H1 (cell line): ENCODE measurements around the gene BHLHE23. TPM values are rescaled to one million over a fixed set of nuclear protein-coding genes. Genes with fewer than 3 reads are reported as not detected.

Experiments
- CTCF ChIA-PET: fragments of 300-600 bp; sonication (Branson Sonifier 250); formaldehyde crosslinking; loops from one replicate; lab custom pipeline; 2021; ENCODE audit not compliant: partially characterized antibody; lab: Charles Lee
- POLR2A ChIA-PET: fragments of 300-600 bp; sonication (Branson Sonifier 250); formaldehyde crosslinking; loops from one replicate; lab custom pipeline; 2021; ENCODE audit warnings: inconsistent platforms; ENCODE audit not compliant: partially characterized antibody; lab: Charles Lee
- DNase-seq, 2 experiments: peaks; one replicate each; pipeline versions ENCODE4 v3.0.0 to v3.0.0-alpha.2; 2010 to 2022; ENCODE audit warnings: low spot score in 2 of 2, low read depth in 1 of 2, mixed read lengths in 1 of 2
- FAIRE-seq: peaks from 2 replicates; lab custom pipeline; 2011; peaks lifted over from hg19 to GRCh38; lab: Jason Lieb, UNC
- H2AFZ ChIP-seq: 2 replicates; pipeline ENCODE4 v1.8.1; 2012; ENCODE audit warnings: low read length, inconsistent platforms
- H2AK5ac ChIP-seq: 2 replicates; pipeline ENCODE4 v1.6.1; 2013; ENCODE audit warnings: low read depth, low read length
- H2BK120ac ChIP-seq: replicated peaks from 2 replicates; pipeline ENCODE3; 2013; ENCODE audit warnings: low read depth, low read length, inconsistent platforms
- H2BK12ac ChIP-seq: 2 replicates; pipeline ENCODE4 v1.6.1; 2013; ENCODE audit warnings: low read depth, low read length
- H2BK15ac ChIP-seq: 2 replicates; pipeline ENCODE4 v1.6.1; 2013; ENCODE audit warnings: low read length
- H2BK20ac ChIP-seq: 2 replicates; pipeline ENCODE4 v1.6.1; 2013; ENCODE audit warnings: low read length
- H2BK5ac ChIP-seq: 2 replicates; pipeline ENCODE4 v1.6.1; 2013; ENCODE audit warnings: low read depth, low read length
- H3K14ac ChIP-seq: 2 replicates; pipeline ENCODE4 v1.6.1; 2013; ENCODE audit warnings: inconsistent platforms; ENCODE audit not compliant: insufficient read length
- H3K18ac ChIP-seq: 2 replicates; pipeline ENCODE4 v1.6.1; 2013; ENCODE audit warnings: low read length; ENCODE audit errors: extremely low read depth
- H3K23ac ChIP-seq: 2 replicates; pipeline ENCODE4 v1.6.1; 2013; ENCODE audit warnings: inconsistent platforms; ENCODE audit not compliant: insufficient read length
- H3K23me2 ChIP-seq: 2 replicates; pipeline ENCODE4 v1.6.1; 2013; ENCODE audit warnings: low read depth, low read length
- H3K27ac ChIP-seq: 2 replicates; pipeline ENCODE4 v1.6.1; 2011; ENCODE audit warnings: low read depth, low read length, inconsistent platforms
- H3K27me3 ChIP-seq, 4 experiments: replicated peaks in 1 of 4; 1 replicate in 1 of 4; 2 replicates in 3 of 4; pipeline versions ENCODE4 v1.6.1 to v1.8.1; 2011 to 2013; ENCODE audit warnings: low read length in 3 of 4, mild to moderate bottlenecking in 3 of 4, inconsistent platforms in 2 of 4, mixed read lengths in 2 of 4, moderate library complexity in 1 of 4; ENCODE audit not compliant: control insufficient read depth in 3 of 4, insufficient read depth in 3 of 4; ENCODE audit errors: extremely low read depth in 1 of 4
- H3K36me3 ChIP-seq, 4 experiments: 2 replicates each; pipeline versions ENCODE4 v1.6.1 to v1.8.1; 2011 to 2013; ENCODE audit warnings: mild to moderate bottlenecking in 4 of 4, low read length in 3 of 4, moderate library complexity in 2 of 4, control low read depth in 1 of 4, inconsistent platforms in 1 of 4; ENCODE audit not compliant: insufficient read depth in 4 of 4, control insufficient read depth in 2 of 4
- H3K4ac ChIP-seq: replicated peaks from 2 replicates; pipeline ENCODE3; 2013; ENCODE audit warnings: low read length, low read depth, mixed read lengths, inconsistent platforms; ENCODE audit not compliant: insufficient read length
- H3K4me1 ChIP-seq, 4 experiments: replicated peaks in 1 of 4; 1 replicate in 1 of 4; 2 replicates in 3 of 4; pipeline versions ENCODE4 v1.6.1 to v1.8.1; 2011 to 2013; ENCODE audit warnings: low read length in 3 of 4, inconsistent platforms in 2 of 4, mixed read lengths in 1 of 4; ENCODE audit not compliant: insufficient read depth in 4 of 4, control insufficient read depth in 3 of 4
- H3K4me2 ChIP-seq, 2 experiments: 2 replicates each; pipeline versions ENCODE4 v1.6.1 to v1.8.1; 2011 to 2013; ENCODE audit warnings: low read depth in 2 of 2, low read length in 2 of 2, control low read depth in 1 of 2, inconsistent platforms in 1 of 2, mild to moderate bottlenecking in 1 of 2; ENCODE audit not compliant: insufficient read depth in 1 of 2
- H3K4me3 ChIP-seq, 4 experiments: fragments of 200-600, 300-600 bp in 1 of 4; sonication (generic), shearing (Covaris generic), sonication (Bioruptor Twin) in 1 of 4; 2 replicates each; pipeline versions ENCODE4 v1.5.1 to v1.8.1; 2011 to 2016; ENCODE audit warnings: low read length in 4 of 4, low read depth in 3 of 4, control low read depth in 2 of 4, inconsistent platforms in 2 of 4, mild to moderate bottlenecking in 2 of 4, mixed read lengths in 1 of 4, moderate library complexity in 1 of 4; ENCODE audit not compliant: insufficient read depth in 2 of 4; ENCODE audit errors: extremely low read depth in 1 of 4
- H3K56ac ChIP-seq: replicated peaks from 2 replicates; pipeline ENCODE3; 2013; ENCODE audit warnings: low read depth, mild to moderate bottlenecking, mixed read lengths, low read length, inconsistent platforms; ENCODE audit not compliant: insufficient read length
- H3K79me1 ChIP-seq: 2 replicates; pipeline ENCODE4 v1.6.1; 2013; ENCODE audit warnings: low read depth, low read length, control low read depth
- H3K79me2 ChIP-seq, 2 experiments: 2 replicates each; pipeline versions ENCODE4 v1.6.1 to v1.8.1; 2012 to 2013; ENCODE audit warnings: low read length in 2 of 2, mild to moderate bottlenecking in 2 of 2, inconsistent platforms in 1 of 2; ENCODE audit not compliant: insufficient read depth in 2 of 2, control insufficient read depth in 1 of 2
- H3K9ac ChIP-seq, 4 experiments: replicated peaks in 1 of 4; 1 replicate in 1 of 4; 2 replicates in 3 of 4; pipeline versions ENCODE4 v1.6.1 to v1.8.1; 2011 to 2013; ENCODE audit warnings: low read depth in 3 of 4, low read length in 3 of 4, control low read depth in 2 of 4, mild to moderate bottlenecking in 2 of 4, moderate library complexity in 2 of 4, inconsistent platforms in 1 of 4; ENCODE audit errors: extremely low read depth in 1 of 4
- H3K9me3 ChIP-seq, 2 experiments: 2 replicates each; pipeline versions ENCODE4 v1.6.1 to v1.8.1; 2012 to 2013; ENCODE audit warnings: mild to moderate bottlenecking in 2 of 2, moderate library complexity in 2 of 2, control low read depth in 1 of 2, inconsistent platforms in 1 of 2, low read depth in 1 of 2, low read length in 1 of 2, mixed read lengths in 1 of 2; ENCODE audit not compliant: insufficient read depth in 2 of 2
- H4K20me1 ChIP-seq, 2 experiments: replicated peaks in 1 of 2; 2 replicates each; pipeline versions ENCODE3 to v1.8.1; 2011 to 2013; ENCODE audit warnings: inconsistent platforms in 2 of 2, low read length in 2 of 2, mild to moderate bottlenecking in 1 of 2; ENCODE audit not compliant: insufficient read depth in 2 of 2, control insufficient read depth in 1 of 2
- H4K5ac ChIP-seq: 2 replicates; pipeline ENCODE4 v1.6.1; 2013; ENCODE audit warnings: low read length, low read depth, mixed read lengths, inconsistent platforms; ENCODE audit not compliant: insufficient read length
- H4K8ac ChIP-seq: 2 replicates; pipeline ENCODE4 v1.8.0; 2013; ENCODE audit warnings: mild to moderate bottlenecking, moderate library complexity, low read length, inconsistent platforms; ENCODE audit not compliant: insufficient read depth; ENCODE audit errors: extremely low read depth
- H4K91ac ChIP-seq: replicated peaks from 2 replicates; pipeline ENCODE3; 2013; ENCODE audit warnings: low read length, mixed read lengths, inconsistent platforms; ENCODE audit not compliant: insufficient read length
- CBX5 ChIP-seq: fragments of 300-800, 300-1000 bp; sonication (generic); IDR thresholded peaks from 2 replicates; pipeline ENCODE4 v1.7.1; 2016; ENCODE audit warnings: antibody characterized with exemption, low read length, low read depth
- KDM5A ChIP-seq: fragments of 200-600 bp; IDR thresholded peaks from 2 replicates; pipeline ENCODE4 v1.7.1; 2012; ENCODE audit warnings: mild to moderate bottlenecking, low read length, inconsistent platforms, mixed read lengths
- POLR2AphosphoS5 ChIP-seq: IDR thresholded peaks from 2 replicates; pipeline ENCODE4 v1.6.1; 2011; ENCODE audit warnings: low read depth, low read length
- SAP30 ChIP-seq: fragments of 300-600 bp; sonication (generic); IDR thresholded peaks from 2 replicates; pipeline ENCODE4 v1.7.1; 2012; ENCODE audit warnings: low read length, moderate library complexity, mild to moderate bottlenecking, inconsistent platforms; ENCODE audit not compliant: insufficient read depth, insufficient replicate concordance
- WGBS, 2 experiments: shearing (Covaris generic) in 1 of 2; methylation state at CpG; one replicate each; pipeline versions ENCODE4 v1.1.6 to v1.1.7; 2013 to 2015; ENCODE audit warnings: low lambda C conversion rate in 2 of 2, mixed read lengths in 2 of 2, inconsistent platforms in 1 of 2, low coverage in 1 of 2, missing lambda C conversion rate in 1 of 2; ENCODE audit not compliant: insufficient replicate concordance in 2 of 2, insufficient coverage in 1 of 2, insufficient read length in 1 of 2; ENCODE audit errors: extremely low coverage in 1 of 2, missing lambda C conversion rate in 1 of 2; 5-methylcytosine and 5-hydroxymethylcytosine counted together
- polyA plus RNA-seq, 7 experiments: library from polyadenylated mRNA; depleted of rRNA in 3 of 7; stranded (reverse) in 5 of 7; unstranded in 2 of 7; fragments of >200 nt in 5 of 7; fragments of 200-250 nt in 2 of 7; gene quantifications; 1 replicate in 5 of 7; 2 replicates in 1 of 7; 4 replicates in 1 of 7; pipeline versions ENCODE4 v1.2.1 to v1.2.3, GENCODE V29; 2011 to 2013; ENCODE audit warnings: missing spikeins in 2 of 7, mixed read lengths in 2 of 7
- total RNA-seq: library from RNA; stranded (reverse); fragmentation: NEBNext Ultra II Directional; extraction: Animal tissue kit (Norgen Biotek cat#: 25700); gene quantifications from 2 replicates; pipeline ENCODE4 v1.2.1, GENCODE V29; 2021

BHLHE23 gene
- total and polyA plus RNA-seq, 2 of the 8 experiments (the other 6 are each of a cell fraction or from before 2014, with no cell fraction given): 0.47 TPM; not detected in 1

DNA sequence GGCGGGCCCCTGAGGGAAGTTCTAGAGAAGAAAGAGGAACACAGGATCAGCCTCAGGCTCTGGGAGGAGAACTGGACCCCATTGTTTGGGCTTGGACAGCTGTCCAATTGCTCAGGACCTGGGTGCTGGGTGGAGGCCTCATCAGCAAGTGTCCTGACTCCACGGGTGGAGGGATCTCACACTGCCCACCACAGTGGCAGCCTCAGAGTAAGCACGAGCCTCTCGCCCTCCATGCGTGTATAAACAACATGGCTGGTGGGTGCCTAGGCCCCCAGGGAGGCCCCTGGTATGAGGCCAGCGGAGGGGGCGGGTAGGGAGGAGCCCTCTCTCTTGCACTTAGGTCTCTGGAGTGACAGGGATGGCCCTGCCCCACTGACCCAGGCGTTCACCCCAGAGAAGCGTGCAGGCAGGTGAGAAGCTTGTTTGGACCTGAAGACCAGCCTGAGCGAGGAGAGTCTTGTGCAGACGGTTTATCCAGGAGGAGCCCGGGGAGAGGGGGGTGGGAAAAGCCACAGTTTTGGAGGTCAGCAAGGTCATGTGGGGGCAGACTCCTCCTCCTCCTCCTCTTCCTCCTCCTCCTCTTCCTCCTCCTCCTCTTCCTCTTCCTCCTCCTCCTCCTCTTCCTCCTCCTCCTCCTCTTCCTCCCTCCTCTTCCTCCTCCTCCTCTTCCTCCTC is 41.9 kb upstream of the BHLHE23 start:
- H3K79me1 ChIP-seq: no peaks in the 10 kb centered on the region
- H2AK5ac ChIP-seq: no peak overlapping the region
- H2AFZ ChIP-seq: no peak overlapping the region
- FAIRE-seq: no peak
- H2BK5ac ChIP-seq: no peak overlapping the region
- H2BK20ac ChIP-seq: no peak overlapping the region
- no peaks in the 10 kb centered on the region for H3K36me3 ChIP-seq
- H3K23ac ChIP-seq: no peak overlapping the region
- H4K20me1 ChIP-seq: no peaks in the 10 kb centered on the region
- H3K14ac ChIP-seq: no peak overlapping the region
- peaks cover 6 to 19% of the 10 kb centered on the region in 2 experiments; a peak in 1 of 4 replicates for H3K9me3 ChIP-seq
- TF ChIP-seq POLR2AphosphoS5 (no peak), KDM5A (no peak), CBX5 (no peak), SAP30 (no peak)
- TF ChIP-seq, all 59 proteins: peak for 0
- H3K9ac ChIP-seq: no peak overlapping the region
- H4K5ac ChIP-seq: no peak overlapping the region
- H2BK120ac ChIP-seq: no peak overlapping the region
- ChIA-PET CTCF (no interaction called here), POLR2A (no interaction called here)
- WGBS, 2 experiments: 88% methylated on average over 10 of the region's 12 CpGs; no CpG with 5 or more reads in 1 of the 2 experiments
- H2BK15ac ChIP-seq: no peak overlapping the region
- DNase-seq: no peak
- H3K27me3 ChIP-seq: no peaks in the 10 kb centered on the region
- no peak overlapping the region for H3K4me2 ChIP-seq
- H3K23me2 ChIP-seq: no peaks in the 10 kb centered on the region
- H3K18ac ChIP-seq: no peak overlapping the region
- H4K8ac ChIP-seq: peak overlapping the region; percentile 66
- no peak overlapping the region for H3K4ac ChIP-seq
- no peak overlapping the region for H3K27ac ChIP-seq
- no peak overlapping the region for H2BK12ac ChIP-seq
- no peak overlapping the region for H3K4me3 ChIP-seq
- no peaks in the 10 kb centered on the region for H3K4me1 ChIP-seq
- no peak overlapping the region for H3K56ac ChIP-seq
- no peaks in the 10 kb centered on the region for H3K79me2 ChIP-seq
- no peak overlapping the region for H4K91ac ChIP-seq
